Endodermal cell (in vitro differentiated cells): ENCODE results near the gene SLC4A8. TPM values are rescaled to one million over a fixed set of nuclear protein-coding genes. Genes with fewer than 3 reads are reported as not detected.
"Not testable (repeated sequence)": the region's sequence is repeated elsewhere in the genome, so short reads cannot be mapped to it uniquely, and the experiment has no call there.

Experiments used
- DNase-seq: peaks from one replicate; pipeline ENCODE4 v3.0.0-alpha.2; 2017
- H3K27ac ChIP-seq: 2 replicates; pipeline ENCODE4 v1.5.1; 2013; ENCODE audit warnings: mild to moderate bottlenecking, low read depth, low read length, moderate library complexity
- H3K27me3 ChIP-seq: 2 replicates; pipeline ENCODE4 v1.6.1; 2013; ENCODE audit warnings: mild to moderate bottlenecking, low read length, moderate library complexity; ENCODE audit not compliant: insufficient read depth, control insufficient read depth, poor library complexity, severe bottlenecking
- H3K36me3 ChIP-seq: 2 replicates; pipeline ENCODE4 v1.7.0; 2013; ENCODE audit warnings: mild to moderate bottlenecking, low read length, moderate library complexity; ENCODE audit not compliant: control insufficient read depth, insufficient read depth
- H3K4me1 ChIP-seq: one replicate; pipeline ENCODE4 v1.7.0; 2013; ENCODE audit warnings: low read length; ENCODE audit not compliant: control insufficient read depth, insufficient read depth
- H3K4me3 ChIP-seq: 2 replicates; pipeline ENCODE4 v1.5.1; 2013; ENCODE audit warnings: mild to moderate bottlenecking, low read length, moderate library complexity
- H3K9ac ChIP-seq: 2 replicates; pipeline ENCODE4 v1.6.1; 2013; ENCODE audit warnings: mild to moderate bottlenecking, low read length, moderate library complexity; ENCODE audit not compliant: poor library complexity, severe bottlenecking; ENCODE audit errors: extremely low read depth
- H3K9me3 ChIP-seq: 2 replicates; pipeline ENCODE4 v1.6.1; 2013; ENCODE audit warnings: mild to moderate bottlenecking, low read length, moderate library complexity; ENCODE audit not compliant: control insufficient read depth
- H3K27ac Mint-ChIP-seq: 2 replicates; pipeline ENCODE4 v1.8.0; 2020; ENCODE audit warnings: mixed read lengths
- H3K27me3 Mint-ChIP-seq: 2 replicates; pipeline ENCODE4 v1.8.0; 2021; ENCODE audit warnings: mild to moderate bottlenecking, mixed read lengths; ENCODE audit not compliant: insufficient read depth
- H3K36me3 Mint-ChIP-seq: 2 replicates; pipeline ENCODE4 v1.8.0; 2020; ENCODE audit warnings: low read depth, mixed read lengths
- H3K4me1 Mint-ChIP-seq: 2 replicates; pipeline ENCODE4 v1.8.0; 2020; ENCODE audit warnings: mixed read lengths
- H3K4me3 Mint-ChIP-seq: 2 replicates; pipeline ENCODE4 v1.8.0; 2020; ENCODE audit warnings: mild to moderate bottlenecking, moderate library complexity, mixed read lengths
- H3K9me3 Mint-ChIP-seq: 2 replicates; pipeline ENCODE4 v1.8.0; 2020; ENCODE audit warnings: mild to moderate bottlenecking, mixed read lengths
- CTCF ChIP-seq: fragments of 200-600 bp; sonication (generic); conservative IDR thresholded peaks from 2 replicates; pipeline ENCODE4 v1.5.0; 2021; ENCODE audit warnings: antibody characterized with exemption, mild to moderate bottlenecking
- WGBS, 2 experiments: methylation state at CpG; one replicate each; pipeline versions ENCODE4 v1.1.5 to v1.1.7; 2013; ENCODE audit warnings: missing lambda C conversion rate in 2 of 2, mixed read lengths in 1 of 2; ENCODE audit not compliant: insufficient coverage in 1 of 2, insufficient read length in 1 of 2; 5-methylcytosine and 5-hydroxymethylcytosine counted together
- total RNA-seq, 2 donors: library from RNA; stranded (reverse); fragmentation: NEBNext Ultra II Directional in 1 of 2; extraction: Animal tissue kit (Norgen Biotek cat#: 25700) in 1 of 2; gene quantifications; 2 replicates in 1 of 2; 3 replicates in 1 of 2; pipeline ENCODE4 v1.2.1, GENCODE V29; 2021

Gene SLC4A8
- total RNA-seq, 2 donors from 2014 or later = 25.8 to 26.4 TPM

- no peak overlapping the region for H3K4me3 ChIP-seq
- no peak overlapping the region for H3K27ac ChIP-seq
- no peaks in the 10 kb centered on the region for H3K27me3 ChIP-seq
- H3K27me3 Mint-ChIP-seq = no peaks in the 10 kb centered on the region
- H3K27ac Mint-ChIP-seq = no peak overlapping the region
- H3K4me3 Mint-ChIP-seq = no peak overlapping the region
- no peaks in the 10 kb centered on the region for H3K9me3 ChIP-seq
- peaks cover 2% of the 10 kb centered on the region for H3K4me1 ChIP-seq
- 94 to 96% methylated on average over 6 to 7 of the region's 7 CpGs for WGBS, 2 experiments
- no peaks in the 10 kb centered on the region for H3K9me3 Mint-ChIP-seq
- TF ChIP-seq CTCF = no peak
- peaks cover 21% of the 10 kb centered on the region for H3K36me3 Mint-ChIP-seq
- peak; percentile 17 for DNase-seq
- H3K4me1 Mint-ChIP-seq = peaks cover 25% of the 10 kb centered on the region
- no peak overlapping the region for H3K9ac ChIP-seq
- H3K36me3 ChIP-seq = no peaks in the 10 kb centered on the region
These were observed 87.1 kb downstream of the SLC4A8 start for GRCh38 chr12:51511546-51512260.

- H3K9ac ChIP-seq = no peak overlapping the region
- no peaks in the 10 kb centered on the region for H3K27me3 Mint-ChIP-seq
- DNase-seq = peak; percentile 17
- no peak overlapping the region for H3K4me3 ChIP-seq
- H3K36me3 ChIP-seq = no peaks in the 10 kb centered on the region
- WGBS, 2 experiments = 95% methylated on average over 2 of the region's 2 CpGs; no CpG with 5 or more reads in 1 of the 2 experiments
- no peak overlapping the region for H3K4me3 Mint-ChIP-seq
- no peaks in the 10 kb centered on the region for H3K9me3 ChIP-seq
- no peak for TF ChIP-seq CTCF
- no peak overlapping the region for H3K27ac ChIP-seq
- H3K27me3 ChIP-seq = no peaks in the 10 kb centered on the region
- H3K36me3 Mint-ChIP-seq = peaks cover 19% of the 10 kb centered on the region
- no peak overlapping the region for H3K27ac Mint-ChIP-seq
- H3K9me3 Mint-ChIP-seq = no peaks in the 10 kb centered on the region
- H3K4me1 Mint-ChIP-seq = peaks cover 25% of the 10 kb centered on the region
- H3K4me1 ChIP-seq = peaks cover 2% of the 10 kb centered on the region
These were observed 87.8 kb downstream of the SLC4A8 start for GRCh38 chr12:51512438-51512837.

GRCh38 chr12:51515037-51515436 is 90.4 kb downstream of the SLC4A8 start:
- not testable (repeated sequence) for H3K4me3 ChIP-seq, H3K36me3 ChIP-seq, H3K27ac Mint-ChIP-seq, H3K27me3 ChIP-seq, H3K36me3 Mint-ChIP-seq, H3K9me3 Mint-ChIP-seq, H3K4me1 ChIP-seq, H3K9ac ChIP-seq, H3K9me3 ChIP-seq, H3K27ac ChIP-seq, H3K4me3 Mint-ChIP-seq, H3K27me3 Mint-ChIP-seq
- DNase-seq = peak; percentile 17
- H3K4me1 Mint-ChIP-seq = peaks cover 25% of the 10 kb centered on the region
- 93 to 100% methylated on average over 2 to 4 of the region's 4 CpGs for WGBS, 2 experiments
